ENCODE data around the gene MRPS7.

MRPS7 gene

DNA sequence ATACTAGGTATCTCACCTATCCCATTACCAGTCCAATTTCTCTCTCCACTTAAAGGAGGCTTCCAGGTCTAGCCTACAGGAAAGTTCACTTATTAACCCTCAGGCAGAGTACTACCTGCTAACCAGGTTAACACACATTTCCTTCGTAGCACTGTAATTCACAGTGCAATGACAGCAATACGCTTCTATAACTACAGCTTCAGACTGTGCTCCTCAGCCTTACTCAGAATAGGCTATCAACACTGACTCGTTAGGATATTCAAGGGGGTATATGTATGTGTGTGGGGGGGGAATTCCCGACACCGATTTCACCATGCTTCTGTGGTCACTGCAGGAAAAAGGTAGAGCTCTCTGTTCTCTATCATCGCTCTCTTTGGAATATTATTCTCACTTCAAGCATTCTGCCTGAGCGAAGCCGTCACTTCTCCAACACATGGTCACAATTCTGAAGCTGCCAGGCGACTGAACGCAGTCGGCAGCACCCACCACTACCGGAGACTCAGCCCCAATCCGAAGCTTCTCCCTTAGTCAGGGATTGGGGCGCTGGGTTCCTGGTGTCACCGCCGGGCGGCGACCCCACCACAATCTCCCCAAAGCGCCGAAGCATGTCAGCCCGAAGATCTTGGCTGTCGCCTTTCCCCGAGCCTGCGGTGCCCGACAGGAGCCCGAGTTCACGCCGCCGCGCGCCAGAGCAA, 891 bp upstream of the MRPS7 start:
- Histone ChIP-seq H3K27me3 (ENCODE audit: control insufficient read depth in 2 of 2, insufficient read depth in 2 of 2, low read length in 2 of 2) (no peaks in the 10 kb centered on the region), H3K27ac (ENCODE audit: low read depth in 2 of 2, low read length in 2 of 2) (peak overlapping the region; percentile 96 to 98), H3K9me3 (ENCODE audit: control insufficient read depth in 2 of 2, low read length in 2 of 2) (no peaks in the 10 kb centered on the region), H3K9ac (ENCODE audit: low read depth in 1 of 2, low read length in 2 of 2) (peak overlapping the region; percentile 95 to 96), H3K4me3 (ENCODE audit: low read length in 2 of 2) (peak overlapping the region; percentile 79 to 99), H3K4me1 (ENCODE audit: control insufficient read depth in 2 of 2, insufficient read depth in 2 of 2, low read length in 2 of 2) (peaks cover 21 to 25% of the 10 kb centered on the region in 2 donors), H3K36me3 (ENCODE audit: control insufficient read depth in 2 of 2, insufficient read depth in 2 of 2, low read length in 2 of 2) (peaks cover 11 to 17% of the 10 kb centered on the region in 2 donors)

DNA sequence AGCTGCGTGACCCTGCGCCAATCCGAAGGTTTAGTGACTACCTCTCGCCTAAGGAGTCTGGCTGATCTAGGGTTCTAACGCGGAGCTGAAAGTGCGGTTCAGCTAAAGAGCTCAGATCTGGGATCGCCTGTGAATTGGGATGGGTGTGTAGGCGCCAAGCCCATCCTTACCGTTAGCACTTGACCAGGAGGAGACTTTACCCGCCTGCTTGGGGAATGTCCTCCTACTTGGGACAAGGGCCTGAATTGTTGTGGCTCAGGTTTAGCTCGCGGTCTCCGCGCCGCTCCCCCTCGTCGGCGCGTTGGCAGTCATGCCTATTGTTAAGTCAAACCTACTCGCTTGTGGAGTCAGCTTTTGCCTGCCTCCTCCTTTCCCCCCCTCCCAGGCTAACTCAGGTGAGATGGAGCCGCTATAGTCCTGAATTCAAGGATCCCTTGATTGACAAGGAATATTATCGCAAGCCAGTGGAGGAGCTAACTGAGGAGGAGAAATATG, 480 bp downstream of the MRPS7 start:
- no peaks in the 10 kb centered on the region for H3K27me3 ChIP-seq (ENCODE audit: control insufficient read depth in 2 of 2, insufficient read depth in 2 of 2, low read length in 2 of 2)
- H3K36me3 ChIP-seq (ENCODE audit: control insufficient read depth in 2 of 2, insufficient read depth in 2 of 2, low read length in 2 of 2): peaks cover 24 to 31% of the 10 kb centered on the region in 2 donors
- H3K9me3 ChIP-seq (ENCODE audit: control insufficient read depth in 2 of 2, low read length in 2 of 2): no peaks in the 10 kb centered on the region
- H3K27ac ChIP-seq (ENCODE audit: low read depth in 2 of 2, low read length in 2 of 2): peak overlapping the region; percentile 96 to 98
- H3K4me3 ChIP-seq (ENCODE audit: low read length in 2 of 2): peak overlapping the region; percentile 79 to 99
- peak overlapping the region; percentile 95 to 96 for H3K9ac ChIP-seq (ENCODE audit: low read depth in 1 of 2, low read length in 2 of 2)
- peaks cover 21 to 25% of the 10 kb centered on the region in 2 donors for H3K4me1 ChIP-seq (ENCODE audit: control insufficient read depth in 2 of 2, insufficient read depth in 2 of 2, low read length in 2 of 2)

DNA sequence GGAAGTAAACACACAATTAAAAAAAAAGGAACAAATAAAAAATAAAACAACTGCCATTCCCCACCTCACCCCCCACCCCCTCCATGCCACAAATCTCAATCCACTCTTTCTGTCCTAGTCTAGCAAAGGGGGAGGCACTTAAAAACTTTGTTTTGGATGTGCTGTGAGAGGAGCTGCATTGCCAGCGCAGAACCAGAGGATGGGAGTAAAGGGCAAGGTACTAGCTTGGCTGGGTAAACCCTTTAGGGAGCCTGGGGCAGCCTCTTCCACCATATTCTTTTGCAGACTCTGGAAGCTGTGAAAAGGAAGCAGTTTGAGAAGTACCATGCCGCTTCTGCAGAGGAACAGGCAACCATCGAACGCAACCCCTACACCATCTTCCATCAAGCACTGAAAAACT, 1.4 kb downstream of the MRPS7 start:
- peak overlapping the region in 1 of 2 donors; percentile 99 for H3K4me3 ChIP-seq (ENCODE audit: low read length in 2 of 2)
- H3K27ac ChIP-seq (ENCODE audit: low read depth in 2 of 2, low read length in 2 of 2): no peak overlapping the region
- H3K27me3 ChIP-seq (ENCODE audit: control insufficient read depth in 2 of 2, insufficient read depth in 2 of 2, low read length in 2 of 2): no peaks in the 10 kb centered on the region
- H3K9me3 ChIP-seq (ENCODE audit: control insufficient read depth in 2 of 2, low read length in 2 of 2): no peaks in the 10 kb centered on the region
- H3K4me1 ChIP-seq (ENCODE audit: control insufficient read depth in 2 of 2, insufficient read depth in 2 of 2, low read length in 2 of 2): peaks cover 28 to 32% of the 10 kb centered on the region in 2 donors
- peaks cover 24 to 34% of the 10 kb centered on the region in 2 donors for H3K36me3 ChIP-seq (ENCODE audit: control insufficient read depth in 2 of 2, insufficient read depth in 2 of 2, low read length in 2 of 2)
- H3K9ac ChIP-seq (ENCODE audit: low read depth in 1 of 2, low read length in 2 of 2): no peak overlapping the region

DNA sequence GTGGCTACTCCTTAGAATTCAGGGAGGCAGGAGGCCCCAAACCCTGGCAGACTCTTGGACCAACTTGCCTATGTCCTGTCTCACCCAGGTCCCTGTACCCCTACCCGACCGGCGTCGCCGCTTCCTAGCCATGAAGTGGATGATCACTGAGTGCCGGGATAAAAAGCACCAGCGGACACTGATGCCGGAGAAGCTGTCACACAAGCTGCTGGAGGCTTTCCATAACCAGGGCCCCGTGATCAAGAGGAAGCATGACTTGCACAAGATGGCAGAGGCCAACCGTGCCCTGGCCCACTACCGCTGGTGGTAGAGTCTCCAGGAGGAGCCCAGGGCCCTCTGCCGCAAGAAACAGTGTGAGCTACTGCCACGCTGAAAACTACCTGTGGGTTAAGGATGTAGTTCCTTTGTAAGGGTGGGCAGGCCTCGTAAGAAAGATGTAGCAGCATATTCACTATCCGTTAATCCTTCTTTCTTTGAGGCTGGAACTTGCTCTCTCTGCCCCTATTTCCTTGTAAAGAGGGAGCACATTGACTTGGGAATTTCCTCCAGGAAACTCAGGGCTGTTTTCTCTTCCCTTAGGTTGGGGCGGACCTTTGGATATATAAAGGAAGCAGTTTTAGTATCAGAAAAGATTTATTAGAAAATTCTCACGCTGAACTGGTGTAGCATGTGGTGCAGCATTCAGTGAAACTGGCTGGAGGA, 4.1 kb downstream of the MRPS7 start:
- no peak overlapping the region for H3K27ac ChIP-seq (ENCODE audit: low read depth in 2 of 2, low read length in 2 of 2)
- peaks cover 22 to 34% of the 10 kb centered on the region in 2 donors for H3K36me3 ChIP-seq (ENCODE audit: control insufficient read depth in 2 of 2, insufficient read depth in 2 of 2, low read length in 2 of 2)
- no peak overlapping the region for H3K9ac ChIP-seq (ENCODE audit: low read depth in 1 of 2, low read length in 2 of 2)
- no peaks in the 10 kb centered on the region for H3K9me3 ChIP-seq (ENCODE audit: control insufficient read depth in 2 of 2, low read length in 2 of 2)
- H3K27me3 ChIP-seq (ENCODE audit: control insufficient read depth in 2 of 2, insufficient read depth in 2 of 2, low read length in 2 of 2): no peaks in the 10 kb centered on the region
- no peak overlapping the region for H3K4me3 ChIP-seq (ENCODE audit: low read length in 2 of 2)
- H3K4me1 ChIP-seq (ENCODE audit: control insufficient read depth in 2 of 2, insufficient read depth in 2 of 2, low read length in 2 of 2): peaks cover 25% of the 10 kb centered on the region in 2 donors

DNA sequence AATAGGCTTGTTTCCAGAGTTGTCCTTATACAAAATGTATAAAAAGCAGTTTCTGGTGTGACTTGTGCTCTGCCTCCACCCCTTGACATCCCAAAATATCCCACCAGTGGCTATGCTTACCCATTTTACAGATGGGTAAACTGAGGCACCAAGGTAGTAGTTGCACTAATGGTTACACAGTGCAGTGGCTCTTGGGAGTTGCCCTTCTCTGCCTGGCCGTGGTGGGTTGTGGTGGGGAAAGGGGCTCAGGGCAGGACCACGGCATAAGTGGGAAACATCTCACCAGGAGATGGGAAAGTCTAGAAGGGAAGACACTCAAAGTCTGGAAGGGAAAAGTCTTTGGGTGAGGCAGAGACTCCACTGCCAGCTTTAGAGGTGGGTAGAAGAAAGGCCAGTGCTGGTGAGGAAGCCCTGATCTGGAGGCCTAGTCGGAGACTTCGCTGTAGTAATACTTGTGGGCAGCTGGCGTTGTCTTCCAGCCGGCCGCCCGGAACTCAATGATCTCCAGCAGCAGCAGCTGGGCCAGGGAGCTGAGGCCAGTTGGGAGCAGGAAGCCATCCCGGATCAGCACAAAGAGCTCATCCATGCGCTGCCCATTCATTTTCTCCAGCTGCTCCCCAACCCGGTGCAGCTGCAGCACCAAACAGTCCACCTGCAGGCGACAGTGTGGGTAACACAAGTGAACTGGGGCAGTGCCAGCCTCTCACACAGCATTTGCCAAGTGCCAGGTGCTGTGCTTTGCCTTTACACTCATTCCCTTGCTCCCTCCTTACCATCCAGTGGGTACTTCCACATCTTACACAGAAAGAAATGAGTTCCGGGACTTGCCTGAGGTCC, 4.9 kb downstream of the MRPS7 start:
- H3K27ac ChIP-seq (ENCODE audit: low read depth in 2 of 2, low read length in 2 of 2): no peak overlapping the region
- H3K9me3 ChIP-seq (ENCODE audit: control insufficient read depth in 2 of 2, low read length in 2 of 2): no peaks in the 10 kb centered on the region
- no peak overlapping the region for H3K9ac ChIP-seq (ENCODE audit: low read depth in 1 of 2, low read length in 2 of 2)
- no peak overlapping the region for H3K4me3 ChIP-seq (ENCODE audit: low read length in 2 of 2)
- H3K27me3 ChIP-seq (ENCODE audit: control insufficient read depth in 2 of 2, insufficient read depth in 2 of 2, low read length in 2 of 2): no peaks in the 10 kb centered on the region
- H3K36me3 ChIP-seq (ENCODE audit: control insufficient read depth in 2 of 2, insufficient read depth in 2 of 2, low read length in 2 of 2): peaks cover 22 to 34% of the 10 kb centered on the region in 2 donors
- H3K4me1 ChIP-seq (ENCODE audit: control insufficient read depth in 2 of 2, insufficient read depth in 2 of 2, low read length in 2 of 2): peaks cover 24 to 25% of the 10 kb centered on the region in 2 donors

DNA sequence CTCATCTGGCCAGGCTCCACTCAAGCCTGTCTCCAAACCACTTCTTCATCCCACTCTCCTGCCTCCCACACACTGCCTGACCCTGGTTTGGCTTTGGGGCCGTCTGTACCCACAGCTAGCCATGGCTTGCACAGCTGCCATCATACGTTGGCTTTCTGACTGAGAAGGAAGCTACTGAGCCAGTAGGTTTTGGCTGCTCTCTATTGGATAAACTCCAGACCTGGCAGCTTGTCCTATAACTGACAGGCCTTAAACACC, 5.4 kb downstream of the MRPS7 start:
- Histone ChIP-seq H3K9me3 (ENCODE audit: control insufficient read depth in 2 of 2, low read length in 2 of 2) (no peaks in the 10 kb centered on the region), H3K27ac (ENCODE audit: low read depth in 2 of 2, low read length in 2 of 2) (peak overlapping the region in 1 of 2 donors; percentile 2), H3K36me3 (ENCODE audit: control insufficient read depth in 2 of 2, insufficient read depth in 2 of 2, low read length in 2 of 2) (peaks cover 22 to 34% of the 10 kb centered on the region in 2 donors), H3K9ac (ENCODE audit: low read depth in 1 of 2, low read length in 2 of 2) (peak overlapping the region in 1 of 2 donors; percentile 4), H3K4me1 (ENCODE audit: control insufficient read depth in 2 of 2, insufficient read depth in 2 of 2, low read length in 2 of 2) (peaks cover 26 to 28% of the 10 kb centered on the region in 2 donors), H3K27me3 (ENCODE audit: control insufficient read depth in 2 of 2, insufficient read depth in 2 of 2, low read length in 2 of 2) (no peaks in the 10 kb centered on the region), H3K4me3 (ENCODE audit: low read length in 2 of 2) (no peak overlapping the region)

DNA sequence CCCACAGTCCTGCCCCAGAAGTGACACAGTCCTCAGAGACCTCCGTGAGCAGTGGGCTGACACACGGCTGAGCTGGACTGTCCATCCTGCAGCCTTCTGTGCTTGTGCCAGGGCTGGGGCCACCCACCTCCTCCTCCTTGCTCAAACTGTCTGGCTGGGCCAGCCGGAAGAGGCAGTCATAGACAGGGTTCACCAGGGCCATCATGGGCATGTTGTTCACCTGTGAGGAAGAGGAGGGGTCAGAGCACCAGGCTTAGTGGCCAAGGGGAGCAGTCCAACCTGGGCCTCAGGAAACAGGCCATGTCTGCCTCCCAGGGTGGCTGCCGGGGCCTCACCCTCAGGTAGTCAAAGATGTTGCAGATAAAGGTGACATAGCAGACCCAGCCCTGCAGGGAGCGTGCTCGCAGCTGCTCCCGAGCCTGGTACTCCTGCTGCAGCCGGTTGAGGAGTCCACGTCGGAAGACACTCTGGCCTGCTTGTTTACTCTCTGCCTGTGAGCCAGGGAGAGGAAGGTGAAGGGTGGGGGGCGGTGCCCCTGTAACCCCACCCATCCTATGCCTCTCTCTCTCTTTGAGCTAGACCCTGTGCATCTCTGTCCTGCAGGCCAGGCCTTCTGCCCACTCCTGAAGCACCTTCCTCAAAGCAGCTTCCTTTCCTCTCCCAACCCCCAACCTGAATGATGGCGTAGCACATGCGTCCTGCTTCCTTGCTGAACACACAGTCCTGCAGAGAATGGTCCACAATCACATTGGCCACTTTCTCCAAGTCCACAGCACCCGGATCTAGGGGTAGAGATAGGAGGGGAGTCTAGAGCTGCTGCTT, 5.9 kb downstream of the MRPS7 start:
- Histone ChIP-seq H3K4me3 (ENCODE audit: low read length in 2 of 2) (peak overlapping the region in 1 of 2 donors; percentile 20), H3K27ac (ENCODE audit: low read depth in 2 of 2, low read length in 2 of 2) (peak overlapping the region; percentile 51 to 52), H3K27me3 (ENCODE audit: control insufficient read depth in 2 of 2, insufficient read depth in 2 of 2, low read length in 2 of 2) (no peaks in the 10 kb centered on the region), H3K36me3 (ENCODE audit: control insufficient read depth in 2 of 2, insufficient read depth in 2 of 2, low read length in 2 of 2) (peaks cover 22 to 37% of the 10 kb centered on the region in 2 donors), H3K9ac (ENCODE audit: low read depth in 1 of 2, low read length in 2 of 2) (peak overlapping the region; percentile 4 to 47), H3K9me3 (ENCODE audit: control insufficient read depth in 2 of 2, low read length in 2 of 2) (no peaks in the 10 kb centered on the region), H3K4me1 (ENCODE audit: control insufficient read depth in 2 of 2, insufficient read depth in 2 of 2, low read length in 2 of 2) (peaks cover 26 to 29% of the 10 kb centered on the region in 2 donors)

DNA sequence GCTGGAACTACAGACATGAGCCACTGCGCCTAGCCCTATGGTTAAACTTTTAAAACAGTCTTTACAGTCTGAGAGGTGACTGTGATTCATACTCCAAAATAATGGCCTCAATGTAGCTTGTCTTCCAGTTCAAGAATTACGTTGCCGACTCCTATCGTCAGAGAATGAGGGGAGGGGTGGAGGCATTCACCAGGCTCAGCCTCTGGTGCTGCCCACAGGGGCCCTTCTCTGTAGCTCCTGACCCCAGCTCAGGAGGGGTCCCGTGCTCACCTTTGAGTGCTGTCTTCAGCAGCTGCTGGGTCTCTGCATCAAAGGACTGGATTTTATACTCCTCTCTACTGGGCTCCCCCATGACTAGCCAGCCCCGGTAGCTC, 8.2 kb downstream of the MRPS7 start:
- H3K4me1 ChIP-seq (ENCODE audit: control insufficient read depth in 2 of 2, insufficient read depth in 2 of 2, low read length in 2 of 2): peaks cover 25 to 27% of the 10 kb centered on the region in 2 donors
- H3K27ac ChIP-seq (ENCODE audit: low read depth in 2 of 2, low read length in 2 of 2): peak overlapping the region; percentile 90 to 93
- peak overlapping the region; percentile 92 to 95 for H3K9ac ChIP-seq (ENCODE audit: low read depth in 1 of 2, low read length in 2 of 2)
- peaks cover 18 to 33% of the 10 kb centered on the region in 2 donors for H3K36me3 ChIP-seq (ENCODE audit: control insufficient read depth in 2 of 2, insufficient read depth in 2 of 2, low read length in 2 of 2)
- no peaks in the 10 kb centered on the region for H3K9me3 ChIP-seq (ENCODE audit: control insufficient read depth in 2 of 2, low read length in 2 of 2)
- H3K27me3 ChIP-seq (ENCODE audit: control insufficient read depth in 2 of 2, insufficient read depth in 2 of 2, low read length in 2 of 2): no peaks in the 10 kb centered on the region
- H3K4me3 ChIP-seq (ENCODE audit: low read length in 2 of 2): peak overlapping the region; percentile 80 to 86

DNA sequence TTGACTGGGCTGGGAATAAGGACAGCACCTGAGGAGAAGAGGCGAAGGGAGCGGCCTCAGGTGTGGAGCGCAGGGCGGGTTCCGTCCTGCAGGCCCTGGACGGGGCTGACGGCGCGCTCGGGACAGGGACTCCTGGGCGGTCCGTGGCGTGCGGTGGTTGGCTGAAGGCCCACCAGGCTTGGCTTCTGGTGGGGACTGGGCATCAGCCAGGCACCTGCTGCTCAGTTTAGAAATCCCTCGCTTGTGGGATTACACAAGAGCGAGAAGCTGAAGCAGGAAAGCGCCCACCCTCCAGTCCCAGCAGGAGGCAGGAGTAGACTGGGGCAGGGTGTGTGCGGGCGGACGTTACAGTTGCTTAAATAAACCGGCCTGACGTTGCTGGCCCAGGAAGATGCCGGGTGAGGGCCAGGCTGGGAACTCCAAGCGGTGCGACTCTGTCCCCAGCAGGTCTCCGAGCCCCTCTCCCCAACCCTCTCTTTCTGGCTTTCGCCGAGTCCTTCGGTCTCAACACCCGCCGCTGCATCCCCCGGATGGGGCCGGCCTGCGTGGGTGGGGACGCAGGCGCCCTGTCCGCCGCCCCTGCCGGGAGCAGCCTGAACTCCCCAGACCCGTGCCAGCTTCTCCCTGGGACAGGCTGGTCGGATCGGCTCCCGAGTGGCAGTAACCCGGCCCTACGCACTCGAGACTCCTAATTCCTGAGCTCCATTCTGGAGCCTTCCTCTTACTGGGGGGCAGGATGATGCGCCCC, 8.7 kb downstream of the MRPS7 start:
- Histone ChIP-seq H3K27ac (ENCODE audit: low read depth in 2 of 2, low read length in 2 of 2) (peak overlapping the region; percentile 90 to 93), H3K9me3 (ENCODE audit: control insufficient read depth in 2 of 2, low read length in 2 of 2) (no peaks in the 10 kb centered on the region), H3K27me3 (ENCODE audit: control insufficient read depth in 2 of 2, insufficient read depth in 2 of 2, low read length in 2 of 2) (no peaks in the 10 kb centered on the region), H3K4me1 (ENCODE audit: control insufficient read depth in 2 of 2, insufficient read depth in 2 of 2, low read length in 2 of 2) (peaks cover 25 to 27% of the 10 kb centered on the region in 2 donors), H3K4me3 (ENCODE audit: low read length in 2 of 2) (peak overlapping the region; percentile 80 to 86), H3K36me3 (ENCODE audit: control insufficient read depth in 2 of 2, insufficient read depth in 2 of 2, low read length in 2 of 2) (peaks cover 17 to 29% of the 10 kb centered on the region in 2 donors), H3K9ac (ENCODE audit: low read depth in 1 of 2, low read length in 2 of 2) (peak overlapping the region; percentile 92 to 95)

All from mucosa of rectum (tissue), 2 donors.